Mesendoderm (in vitro differentiated cells): ENCODE measurements around the gene TBC1D3G. TPM values are rescaled to one million over a fixed set of nuclear protein-coding genes. Genes with fewer than 3 reads are reported as not detected.
"Not testable (repeated sequence)": the region's sequence is repeated elsewhere in the genome, so short reads cannot be mapped to it uniquely, and the experiment has no call there.

Experiments
- DNase-seq: peaks from one replicate; pipeline ENCODE4 v3.0.0; 2013
- H2AK5ac ChIP-seq: 2 replicates; pipeline ENCODE4 v1.6.1; 2013; ENCODE audit warnings: low read length, inconsistent platforms
- H2BK120ac ChIP-seq: 2 replicates; pipeline ENCODE4 v1.6.1; 2013; ENCODE audit warnings: low read depth, mild to moderate bottlenecking, low read length, moderate library complexity, mixed read lengths
- H2BK15ac ChIP-seq: replicated peaks from 2 replicates; pipeline ENCODE4 v1.6.1; 2013; ENCODE audit warnings: low read depth, mild to moderate bottlenecking, moderate library complexity
- H2BK5ac ChIP-seq: 2 replicates; pipeline ENCODE4 v1.6.1; 2013; ENCODE audit warnings: low read length, inconsistent platforms
- H3K18ac ChIP-seq: 2 replicates; pipeline ENCODE4 v1.6.1; 2013; ENCODE audit warnings: mild to moderate bottlenecking, low read length, mixed read lengths
- H3K23ac ChIP-seq: one replicate; pipeline ENCODE4 v1.6.1; 2013; ENCODE audit warnings: low read length
- H3K27ac ChIP-seq: 2 replicates; pipeline ENCODE4 v1.5.1; 2013; ENCODE audit warnings: low read depth, mild to moderate bottlenecking, inconsistent platforms, low read length, moderate library complexity
- H3K27me3 ChIP-seq: 2 replicates; pipeline ENCODE4 v1.6.1; 2013; ENCODE audit warnings: low read length, control low read depth, mild to moderate bottlenecking, inconsistent platforms; ENCODE audit not compliant: insufficient read depth, poor library complexity
- H3K36me3 ChIP-seq: 2 replicates; pipeline ENCODE4 v1.6.1; 2013; ENCODE audit warnings: low read length, inconsistent platforms; ENCODE audit not compliant: control insufficient read depth, insufficient read depth
- H3K4ac ChIP-seq: one replicate; pipeline ENCODE4 v1.6.1; 2013; ENCODE audit warnings: low read depth, mild to moderate bottlenecking, low read length, moderate library complexity
- H3K4me1 ChIP-seq: 2 replicates; pipeline ENCODE4 v1.6.1; 2013; ENCODE audit warnings: low read depth, low read length, inconsistent platforms; ENCODE audit not compliant: control insufficient read depth
- H3K4me2 ChIP-seq: 2 replicates; pipeline ENCODE4 v1.6.1; 2013; ENCODE audit warnings: low read length
- H3K4me3 ChIP-seq: 2 replicates; pipeline ENCODE4 v1.5.1; 2013; ENCODE audit warnings: mild to moderate bottlenecking, low read length
- H3K56ac ChIP-seq: one replicate; pipeline ENCODE4 v1.6.1; 2013; ENCODE audit warnings: low read length
- H3K79me1 ChIP-seq: 2 replicates; pipeline ENCODE4 v1.6.1; 2013; ENCODE audit warnings: low read length, inconsistent platforms
- H3K79me2 ChIP-seq: 2 replicates; pipeline ENCODE4 v1.6.1; 2013; ENCODE audit warnings: mild to moderate bottlenecking, low read length; ENCODE audit not compliant: control insufficient read depth, insufficient read depth
- H3K9ac ChIP-seq: 2 replicates; pipeline ENCODE4 v1.6.1; 2013; ENCODE audit warnings: low read length, inconsistent platforms
- H4K5ac ChIP-seq: one replicate; pipeline ENCODE4 v1.6.1; 2013; ENCODE audit warnings: low read length
- H4K8ac ChIP-seq: one replicate; pipeline ENCODE4 v1.6.1; 2013; ENCODE audit warnings: low read depth, mild to moderate bottlenecking, control low read depth, low read length, moderate library complexity
- WGBS: extraction: QIAGEN DNeasy Blood & Tissue Kit; methylation state at CpG from one replicate; pipeline ENCODE4 v1.1.7; 2013; ENCODE audit warnings: low lambda C conversion rate, missing lambda C conversion rate; ENCODE audit not compliant: insufficient coverage; ENCODE audit errors: extremely low coverage; 5-methylcytosine and 5-hydroxymethylcytosine counted together
- small RNA-seq: library from polyadenylated mRNA; stranded (forward); fragments of <200 nt; extraction: miRNeasy Mini kit (QIAGEN cat#:217004); gene quantifications from one replicate; pipeline ENCODE3, GENCODE V24; 2013; ENCODE audit not compliant: insufficient read depth

Gene TBC1D3G

DNA sequence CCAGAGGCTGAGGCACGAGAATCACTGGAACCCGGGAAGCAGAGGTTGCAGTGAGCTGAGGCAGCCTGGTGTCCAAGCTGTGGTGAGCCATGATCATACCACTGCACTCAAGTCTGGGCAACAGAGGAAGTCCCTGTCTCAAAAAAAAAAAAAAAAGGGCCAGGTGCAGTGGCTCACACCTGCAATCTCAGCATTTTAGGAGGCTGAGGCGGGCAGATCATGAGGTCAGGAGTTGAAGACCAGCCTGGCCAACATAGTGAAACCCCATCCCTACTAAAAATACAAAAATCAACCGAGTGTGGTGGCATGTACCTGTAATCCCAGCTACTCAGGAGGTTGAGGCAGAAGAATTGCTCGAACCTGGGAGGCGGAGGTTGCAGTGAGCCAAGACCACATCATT is 38.8 kb downstream of the TBC1D3G start:
- not testable (repeated sequence) for H3K23ac ChIP-seq, H3K56ac ChIP-seq
- no CpG with 5 or more reads among the region's 6 CpGs for WGBS

DNA sequence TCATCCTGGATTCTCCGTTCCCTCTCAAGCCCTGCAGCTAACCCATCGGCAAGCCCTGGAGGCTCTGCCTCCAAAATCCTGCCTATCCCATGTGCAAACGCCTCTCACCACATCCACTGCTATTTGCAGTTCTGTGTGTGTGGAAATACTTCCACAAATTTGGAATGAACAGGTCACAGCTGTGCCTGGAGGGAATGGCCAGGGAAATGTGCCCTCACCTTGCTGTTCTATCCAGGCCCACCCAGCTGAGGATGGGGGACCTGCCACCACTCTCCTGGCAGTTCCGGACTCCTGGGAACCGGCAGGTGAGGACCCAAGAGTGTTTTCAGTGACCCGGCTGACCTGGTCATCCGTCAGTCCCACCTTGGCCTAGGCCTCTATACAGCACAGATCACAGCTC is 52.3 kb downstream of the TBC1D3G start:
- H2AK5ac ChIP-seq, H3K18ac ChIP-seq, DNase-seq, H2BK5ac ChIP-seq, H3K56ac ChIP-seq, H3K4me3 ChIP-seq, H3K4me2 ChIP-seq, H2BK15ac ChIP-seq, H4K8ac ChIP-seq, H3K9ac ChIP-seq, H2BK120ac ChIP-seq, H3K27me3 ChIP-seq, H4K5ac ChIP-seq, H3K79me2 ChIP-seq, H3K4me1 ChIP-seq, H3K36me3 ChIP-seq, H3K23ac ChIP-seq, H3K79me1 ChIP-seq, H3K27ac ChIP-seq, H3K4ac ChIP-seq: not testable (repeated sequence)
- no CpG with 5 or more reads among the region's 7 CpGs for WGBS

More for the DNA sequence above, 38.8 kb downstream of the TBC1D3G start:
- not testable (repeated sequence) for H3K79me1 ChIP-seq, H3K9ac ChIP-seq, H3K4me2 ChIP-seq, H4K5ac ChIP-seq, H3K36me3 ChIP-seq, H3K4me1 ChIP-seq, H2BK120ac ChIP-seq, H4K8ac ChIP-seq, H3K27ac ChIP-seq, H3K79me2 ChIP-seq, H3K4ac ChIP-seq, H3K18ac ChIP-seq, H2BK15ac ChIP-seq, H3K27me3 ChIP-seq, DNase-seq, H2AK5ac ChIP-seq, H3K4me3 ChIP-seq, H2BK5ac ChIP-seq

Small RNAs within 50 kb of the gene (small RNA-seq; reads per million reads assigned to genes)
- not detected for gene RF00019
